Subcutaneous abdominal adipose tissue (tissue), 5 donors: Measurements from ENCODE around the gene PI4KA.

Source experiments
- H3K27ac ChIP-seq: one replicate; pipeline ENCODE4 v1.7.0; 2013; ENCODE audit warnings: low read depth, mild to moderate bottlenecking, inconsistent platforms, low read length, moderate library complexity
- H3K27me3 ChIP-seq, 5 donors: one replicate each; pipeline ENCODE4 v1.7.0; 2013; ENCODE audit warnings: low read length in 5 of 5, inconsistent platforms in 1 of 5; ENCODE audit not compliant: control insufficient read depth in 5 of 5, insufficient read depth in 4 of 5
- H3K36me3 ChIP-seq, 5 donors: one replicate each; pipeline ENCODE4 v1.7.0; 2013; ENCODE audit warnings: low read length in 5 of 5; ENCODE audit not compliant: control insufficient read depth in 5 of 5, insufficient read depth in 5 of 5
- H3K4me1 ChIP-seq, 5 donors: one replicate each; pipeline ENCODE4 v1.7.0; 2013; ENCODE audit warnings: low read length in 5 of 5, mild to moderate bottlenecking in 3 of 5, moderate library complexity in 1 of 5; ENCODE audit not compliant: control insufficient read depth in 5 of 5, insufficient read depth in 5 of 5
- H3K4me3 ChIP-seq, 5 donors: one replicate each; pipeline ENCODE4 v1.7.0; 2013; ENCODE audit warnings: low read length in 5 of 5, low read depth in 1 of 5
- H3K9ac ChIP-seq, 5 donors: one replicate each; pipeline ENCODE4 v1.7.0; 2013; ENCODE audit warnings: low read length in 5 of 5, mild to moderate bottlenecking in 4 of 5, moderate library complexity in 3 of 5
- H3K9me3 ChIP-seq, 5 donors: one replicate each; pipeline ENCODE4 v1.7.0; 2013; ENCODE audit warnings: low read length in 5 of 5; ENCODE audit not compliant: control insufficient read depth in 5 of 5
- donor health status: healthy.
- donor health status: healthy.
- donor health status: healthy.
- donor health status: healthy.
- donor health status: healthy.

The PI4KA gene

DNA sequence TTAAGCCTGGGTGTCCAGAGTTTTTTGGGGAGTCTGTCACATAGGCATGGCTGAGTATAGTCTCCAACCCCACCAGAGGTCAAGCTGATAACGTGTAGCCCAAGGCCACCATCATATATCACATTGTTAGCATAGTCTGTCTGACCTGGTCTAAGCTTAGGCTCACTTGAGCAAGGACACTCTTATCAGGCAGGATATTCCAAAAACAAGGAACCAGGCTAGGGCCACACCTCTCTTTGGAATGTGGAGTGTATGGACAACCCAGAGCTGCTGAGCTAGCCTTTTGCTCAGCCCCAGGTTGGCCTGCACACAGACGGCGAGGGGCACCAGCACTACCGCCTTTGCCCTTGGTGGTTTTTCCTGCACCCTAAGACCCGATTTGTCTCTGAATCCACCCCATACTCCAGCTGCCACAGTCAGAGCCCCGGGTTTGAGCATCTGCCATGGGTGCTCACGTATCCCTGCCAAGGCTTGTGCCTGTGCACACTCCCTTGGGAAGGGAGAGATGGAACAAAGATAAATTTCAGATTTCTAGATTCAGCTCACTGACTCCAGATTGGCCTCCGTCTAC, 7.3 kb upstream of the PI4KA start:
- Histone ChIP-seq H3K9ac (no peak overlapping the region), H3K4me3 (no peak overlapping the region), H3K27me3 (no peaks in the 10 kb centered on the region), H3K36me3 (peaks cover 3 to 34% (median 27%) of the 10 kb centered on the region in 5 donors), H3K9me3 (no peaks in the 10 kb centered on the region), H3K27ac (no peak overlapping the region), H3K4me1 (peaks cover 6 to 45% (median 21%) of the 10 kb centered on the region in 5 donors)

DNA sequence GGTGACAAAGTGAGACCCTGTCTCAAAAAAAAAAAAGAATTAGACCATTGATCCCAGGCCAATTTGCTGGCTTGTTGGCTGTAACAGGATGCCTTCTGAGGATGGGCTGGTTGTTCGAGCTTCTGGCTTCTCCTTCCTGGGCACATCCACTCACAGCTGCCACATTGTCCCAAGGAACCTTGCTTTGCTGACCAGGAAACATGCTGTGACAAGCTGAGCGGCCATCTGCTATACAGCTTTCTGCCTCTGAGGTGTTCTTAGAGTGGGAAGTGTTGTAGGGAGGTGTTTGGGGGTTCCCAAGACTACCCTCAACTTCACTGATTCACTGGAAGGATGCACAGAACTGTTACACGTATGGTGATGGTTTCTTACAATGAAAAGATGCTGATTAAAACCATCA, 6.7 kb upstream of the PI4KA start:
- peaks cover 6 to 51% (median 27%) of the 10 kb centered on the region in 5 donors for H3K4me1 ChIP-seq
- peaks cover 3 to 27% (median 21%) of the 10 kb centered on the region in 5 donors for H3K36me3 ChIP-seq
- no peak overlapping the region for H3K4me3 ChIP-seq
- H3K27ac ChIP-seq, result no peak overlapping the region
- H3K9ac ChIP-seq, result no peak overlapping the region
- H3K27me3 ChIP-seq, result no peaks in the 10 kb centered on the region
- H3K9me3 ChIP-seq, result no peaks in the 10 kb centered on the region

DNA sequence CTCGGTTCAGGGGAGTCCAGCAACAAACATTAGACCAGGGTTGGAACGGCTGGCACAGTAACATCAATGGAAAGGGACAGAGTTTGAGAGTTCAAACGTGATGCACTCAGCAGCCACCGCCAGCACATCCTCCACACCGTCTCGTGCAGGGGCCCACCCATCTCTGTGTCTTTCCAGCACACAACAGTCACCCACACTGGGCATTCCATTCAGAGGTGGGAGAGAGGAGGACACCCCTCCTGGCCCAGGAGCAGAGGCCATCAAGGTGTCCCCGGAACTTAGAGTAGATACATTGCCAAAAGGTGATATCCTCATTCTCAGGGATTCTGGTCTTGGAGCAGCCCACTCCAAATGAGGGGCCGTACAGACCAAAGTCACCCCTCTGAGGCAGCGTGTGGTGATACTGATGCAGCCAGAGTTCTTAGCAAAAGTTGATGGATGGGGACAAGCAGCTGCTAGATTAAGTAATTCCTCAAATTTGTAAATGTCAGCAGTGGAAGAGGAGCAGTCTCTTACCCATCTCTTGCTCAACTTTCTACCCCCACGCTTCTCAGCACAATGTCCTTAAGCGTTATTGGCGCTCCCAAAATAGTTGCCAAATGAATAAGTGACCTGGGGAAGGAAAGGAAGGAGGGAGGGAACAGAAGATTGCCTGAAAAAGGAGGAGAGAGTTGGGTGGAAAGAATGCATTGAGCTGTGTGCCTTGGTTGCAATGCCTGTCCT, 5.7 kb upstream of the PI4KA start:
- Histone ChIP-seq H3K9ac (peak overlapping the region in 1 of 5 donors; percentile 21), H3K27ac (no peak overlapping the region), H3K4me3 (no peak overlapping the region), H3K36me3 (peaks cover 3 to 24% (median 17%) of the 10 kb centered on the region in 5 donors), H3K27me3 (no peaks in the 10 kb centered on the region), H3K9me3 (no peaks in the 10 kb centered on the region), H3K4me1 (peaks cover 6 to 61% (median 36%) of the 10 kb centered on the region in 5 donors)

DNA sequence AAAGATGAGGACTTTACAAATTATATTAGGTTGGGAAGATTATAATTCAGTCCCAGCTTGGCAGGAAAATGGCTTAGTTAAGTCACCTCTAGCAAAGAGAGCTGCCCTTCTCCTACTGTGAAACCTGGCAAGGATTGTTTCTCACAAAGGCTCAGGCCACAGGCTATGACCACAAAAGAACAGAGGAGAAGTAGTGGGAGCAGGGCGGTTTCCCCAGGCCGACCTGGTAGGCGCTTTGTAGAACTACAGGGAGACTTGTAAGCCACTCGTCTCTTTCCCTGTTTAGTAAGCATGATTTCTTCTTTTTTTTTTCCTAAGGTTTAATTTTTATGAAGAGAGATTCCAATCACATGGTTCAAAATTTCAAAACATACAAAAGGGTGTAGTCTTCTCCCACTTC, 4.8 kb upstream of the PI4KA start:
- Histone ChIP-seq H3K4me1 (peaks cover 6 to 60% (median 39%) of the 10 kb centered on the region in 5 donors), H3K27ac (no peak overlapping the region)

DNA sequence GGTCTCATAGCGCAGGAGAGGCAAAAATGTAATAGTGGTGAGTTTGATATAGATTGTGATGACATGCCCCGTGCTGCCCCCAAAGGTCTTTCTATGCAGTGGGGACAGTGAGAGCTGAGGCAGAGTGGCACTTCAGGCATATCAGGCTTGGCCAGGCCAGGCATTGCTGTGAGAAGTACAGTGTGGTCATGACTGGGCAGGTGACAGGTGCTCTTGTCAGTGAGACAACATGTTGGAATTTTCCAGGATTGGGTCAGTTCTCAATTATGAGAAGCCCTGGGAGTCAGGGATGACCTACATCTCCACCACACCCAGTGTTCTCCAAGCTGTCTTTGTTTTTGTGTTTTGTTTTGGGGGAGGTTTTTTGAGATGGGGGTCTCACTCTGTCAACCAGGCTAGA, 3.9 kb upstream of the PI4KA start:
- Histone ChIP-seq H3K36me3 (peaks cover 3 to 20% (median 17%) of the 10 kb centered on the region in 5 donors), H3K4me1 (peaks cover 9 to 58% (median 39%) of the 10 kb centered on the region in 5 donors), H3K27me3 (no peaks in the 10 kb centered on the region), H3K4me3 (no peak overlapping the region), H3K27ac (no peak overlapping the region), H3K9ac (peak overlapping the region in 1 of 5 donors; percentile 35), H3K9me3 (no peaks in the 10 kb centered on the region)

More for the DNA sequence above, 4.8 kb upstream of the PI4KA start:
- peaks cover 3 to 20% (median 17%) of the 10 kb centered on the region in 5 donors for H3K36me3 ChIP-seq
- H3K9me3 ChIP-seq, result no peaks in the 10 kb centered on the region
- H3K27me3 ChIP-seq, result no peaks in the 10 kb centered on the region
- no peak overlapping the region for H3K9ac ChIP-seq
- no peak overlapping the region for H3K4me3 ChIP-seq

DNA sequence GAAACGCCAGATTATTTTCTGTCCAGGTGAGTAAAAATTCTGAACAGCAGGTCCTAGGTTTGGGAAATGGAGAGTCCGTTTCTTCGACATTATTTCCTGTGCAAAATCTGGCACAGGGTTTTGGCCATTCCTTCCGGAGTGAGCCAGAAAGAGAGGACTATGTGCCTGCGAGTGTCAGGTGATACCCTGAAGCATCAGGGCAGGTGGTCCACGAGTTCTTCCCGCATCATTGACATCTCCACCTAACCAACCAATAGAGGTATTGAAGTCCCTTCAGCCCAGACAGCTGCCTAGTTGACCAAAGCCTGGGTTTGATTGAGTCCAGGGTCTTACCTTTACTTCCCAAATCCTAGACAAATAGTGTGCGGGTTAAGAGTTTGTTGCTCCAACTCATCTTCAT, 1.0 kb upstream of the PI4KA start:
- Histone ChIP-seq H3K27me3 (no peaks in the 10 kb centered on the region), H3K4me1 (peaks cover 6 to 59% (median 38%) of the 10 kb centered on the region in 5 donors), H3K9ac (peak overlapping the region; percentile 64 to 93 (median 82)), H3K27ac (peak overlapping the region; percentile 80), H3K9me3 (no peaks in the 10 kb centered on the region), H3K4me3 (peak overlapping the region; percentile 73 to 91 (median 88)), H3K36me3 (peaks cover 3 to 11% (median 10%) of the 10 kb centered on the region in 5 donors)

DNA sequence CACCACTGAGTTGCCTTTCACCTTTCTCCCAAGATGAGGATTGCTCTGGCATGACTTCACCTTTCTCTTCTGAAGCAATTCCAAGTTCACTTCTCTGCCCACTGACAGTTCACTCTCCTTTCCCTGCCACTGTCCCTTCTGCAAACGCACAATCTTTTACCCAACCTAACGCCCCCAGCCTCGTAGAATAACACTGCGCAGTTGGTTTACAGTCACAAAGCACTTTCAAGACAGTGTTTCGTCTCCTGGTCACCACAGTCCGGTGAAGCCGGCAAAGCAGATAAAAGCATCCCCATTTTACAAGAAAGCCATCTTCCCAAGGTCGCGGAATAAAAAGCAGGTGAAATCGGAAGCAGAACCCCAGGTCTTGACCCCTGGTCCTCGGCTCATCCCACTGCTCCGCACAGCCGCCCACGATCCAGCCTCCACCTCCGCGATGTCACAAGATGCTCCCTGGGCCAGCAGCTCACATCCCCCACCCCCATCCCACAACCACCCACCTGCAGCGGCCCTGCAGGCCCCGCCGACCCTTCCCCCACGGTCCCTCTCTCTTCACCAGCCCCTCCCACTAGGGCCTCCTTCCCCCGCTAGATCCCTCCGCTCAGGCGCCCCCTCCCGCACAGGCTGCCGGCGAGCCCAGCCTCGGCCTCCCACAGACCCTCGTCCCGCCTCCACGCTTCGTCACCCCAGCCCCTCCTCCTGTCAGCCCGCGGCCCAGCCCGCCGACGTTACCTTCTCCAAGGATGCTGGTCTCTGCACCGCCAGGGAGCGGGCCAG, 585 bp downstream of the PI4KA start:
- peak overlapping the region; percentile 83 to 91 (median 88) for H3K4me3 ChIP-seq
- H3K27ac ChIP-seq, result peak overlapping the region; percentile 74
- H3K4me1 ChIP-seq, result peaks cover 6 to 48% (median 36%) of the 10 kb centered on the region in 5 donors
- H3K36me3 ChIP-seq, result peaks cover 0 to 7% (median 0%) of the 10 kb centered on the region in 5 donors
- no peaks in the 10 kb centered on the region for H3K27me3 ChIP-seq
- H3K9ac ChIP-seq, result peak overlapping the region; percentile 48 to 81 (median 74)
- no peaks in the 10 kb centered on the region for H3K9me3 ChIP-seq

DNA sequence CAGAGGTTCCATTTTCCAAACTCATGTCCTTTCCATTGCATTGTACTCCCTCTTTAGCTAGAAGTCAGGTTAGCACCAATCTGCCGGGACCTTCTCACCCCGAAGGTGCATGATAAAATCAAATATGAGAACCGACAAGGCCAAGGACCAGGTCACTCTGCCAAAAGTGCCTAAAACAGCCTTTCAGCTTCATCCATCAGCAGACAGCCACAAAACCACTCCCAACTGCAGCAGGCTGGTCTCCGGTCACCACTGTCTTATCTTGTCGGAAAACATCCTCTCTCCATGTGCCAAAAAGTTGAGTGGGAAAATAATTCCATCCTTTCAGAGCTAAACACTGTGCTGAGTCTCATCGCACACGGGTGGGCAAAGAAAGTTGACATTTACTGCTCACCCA, 1.4 kb downstream of the PI4KA start:
- H3K36me3 ChIP-seq, result no peaks in the 10 kb centered on the region
- H3K27ac ChIP-seq, result no peak overlapping the region
- no peaks in the 10 kb centered on the region for H3K9me3 ChIP-seq
- H3K4me3 ChIP-seq, result peak overlapping the region; percentile 83 to 91 (median 88)
- peaks cover 7 to 41% (median 36%) of the 10 kb centered on the region in 5 donors for H3K4me1 ChIP-seq
- H3K27me3 ChIP-seq, result no peaks in the 10 kb centered on the region
- H3K9ac ChIP-seq, result peak overlapping the region in 1 of 5 donors; percentile 76

DNA sequence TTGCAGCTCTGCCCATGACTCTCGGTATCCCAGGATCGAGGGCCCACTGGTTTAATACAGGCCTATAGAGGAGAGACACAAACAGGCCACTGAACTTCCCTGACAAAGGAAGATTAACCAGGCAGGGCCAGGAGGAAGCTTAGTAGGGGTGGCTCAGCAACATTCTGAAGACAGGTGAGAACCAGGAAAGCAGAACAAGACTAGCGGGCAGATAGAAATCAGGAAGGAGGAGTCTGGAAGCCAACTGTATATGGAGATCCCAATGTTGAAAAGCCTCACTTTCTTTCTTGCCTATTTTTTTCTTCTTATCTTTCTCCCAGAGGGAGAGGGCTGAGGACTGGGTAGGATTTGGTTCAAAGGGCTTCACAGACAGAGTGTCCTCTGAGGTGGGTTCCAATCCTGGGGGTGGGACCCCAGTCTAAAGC, 5.4 kb downstream of the PI4KA start:
- Histone ChIP-seq H3K27ac (no peak overlapping the region), H3K9me3 (no peaks in the 10 kb centered on the region)

More for the DNA sequence above, 5.4 kb downstream of the PI4KA start:
- H3K4me1 ChIP-seq, result peaks cover 8 to 24% (median 18%) of the 10 kb centered on the region in 5 donors
- no peak overlapping the region for H3K9ac ChIP-seq
- no peaks in the 10 kb centered on the region for H3K36me3 ChIP-seq
- no peak overlapping the region for H3K4me3 ChIP-seq
- H3K27me3 ChIP-seq, result no peaks in the 10 kb centered on the region
